Measurements from ENCODE around the gene FARP1.

FARP1 gene

GRCh38 chr13:98187965-98188261, 45.0 kb downstream of the FARP1 start:
- CTCF ChIA-PET: no interaction called here
- POLR2A ChIA-PET (ENCODE audit: low non-redundant PET): no interaction called here
- TF ChIP-seq CTCF (conservative IDR thresholded peaks at IDR 0.05; ENCODE audit: low read depth): no peak
- no peak for DNase-seq (ENCODE audit: low spot score)
- no peak overlapping the region for H3K27ac ChIP-seq

DNA sequence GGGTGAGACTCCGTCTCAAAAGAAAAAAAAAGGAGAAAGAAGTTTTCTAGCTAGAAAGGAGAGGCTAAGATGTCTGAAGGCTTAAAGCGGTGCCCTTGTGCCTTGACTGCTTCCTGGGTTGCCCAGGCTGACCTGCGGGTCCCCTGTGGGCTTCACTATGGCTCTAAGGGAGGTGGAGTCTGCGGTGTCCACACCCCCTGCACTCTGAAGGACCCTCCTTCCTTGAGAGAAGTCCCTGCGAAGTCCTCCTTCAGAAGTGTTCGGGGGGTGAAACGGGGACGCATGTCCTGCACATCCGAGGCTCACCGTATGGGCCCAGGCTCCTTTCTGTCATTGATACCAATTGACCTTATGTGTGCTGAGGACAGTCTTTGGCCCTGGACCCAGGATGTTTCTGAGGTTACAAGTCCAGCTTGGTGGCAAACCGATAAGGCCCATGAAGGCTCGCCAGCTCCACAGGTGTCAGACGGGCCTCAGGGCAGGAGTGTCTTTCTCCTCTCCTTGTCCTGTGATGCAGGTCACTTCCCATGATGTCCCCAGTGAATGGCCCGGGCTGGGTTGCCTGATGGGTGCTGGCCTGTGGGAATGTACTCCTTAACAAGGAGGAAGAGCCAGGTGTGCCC, 45.8 kb downstream of the FARP1 start:
- POLR2A ChIA-PET (ENCODE audit: low non-redundant PET): no interaction called here
- no peak for TF ChIP-seq CTCF (conservative IDR thresholded peaks at IDR 0.05; ENCODE audit: low read depth)
- DNase-seq (ENCODE audit: low spot score): no peak
- no peak overlapping the region for H3K27ac ChIP-seq
- CTCF ChIA-PET: no interaction called here

- CTCF ChIA-PET: no interaction called here
- no peak for DNase-seq (ENCODE audit: low spot score)
These were observed 47.1 kb downstream of the FARP1 start for GRCh38 chr13:98189841-98190505.

GRCh38 chr13:98190889-98191444, 48.1 kb downstream of the FARP1 start:
- ChIA-PET POLR2A (ENCODE audit: low non-redundant PET) (no interaction called here), CTCF (no interaction called here)
- DNase-seq (ENCODE audit: low spot score): no peak
- no peak for TF ChIP-seq CTCF (conservative IDR thresholded peaks at IDR 0.05; ENCODE audit: low read depth)
- H3K27ac ChIP-seq: no peak overlapping the region

More at GRCh38 chr13:98189841-98190505, 47.1 kb downstream of the FARP1 start:
- H3K27ac ChIP-seq: no peak overlapping the region
- POLR2A ChIA-PET (ENCODE audit: low non-redundant PET): interaction anchor here (0.6 kb wide), 1 partner anchor 22 kb away, joined by 3 read pairs; no protein-coding TSS in a partner anchor
- no peak for TF ChIP-seq CTCF (conservative IDR thresholded peaks at IDR 0.05; ENCODE audit: low read depth)

DNA sequence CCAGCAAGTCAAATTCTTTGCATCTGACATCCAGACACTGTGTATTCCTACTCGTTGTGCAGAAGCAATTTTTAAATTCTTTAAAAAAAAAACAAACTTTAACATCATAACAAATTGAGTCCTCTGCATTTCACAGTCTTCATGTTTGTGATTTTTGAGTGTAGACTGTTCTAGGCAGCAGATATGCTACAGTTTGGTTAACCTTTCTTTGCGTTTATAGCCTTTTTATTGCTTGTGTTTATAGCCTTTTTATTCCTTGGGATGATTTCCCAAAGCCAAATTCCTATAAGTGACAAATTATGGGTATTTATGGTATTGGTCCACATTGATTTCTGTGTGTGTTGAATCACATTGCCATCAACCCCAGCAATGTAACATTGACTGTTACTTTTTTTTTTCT, 49.1 kb downstream of the FARP1 start:
- H3K27ac ChIP-seq: no peak overlapping the region
- ChIA-PET POLR2A (ENCODE audit: low non-redundant PET) (no interaction called here), CTCF (no interaction called here)
- DNase-seq (ENCODE audit: low spot score): no peak
- TF ChIP-seq CTCF (conservative IDR thresholded peaks at IDR 0.05; ENCODE audit: low read depth): no peak

DNA sequence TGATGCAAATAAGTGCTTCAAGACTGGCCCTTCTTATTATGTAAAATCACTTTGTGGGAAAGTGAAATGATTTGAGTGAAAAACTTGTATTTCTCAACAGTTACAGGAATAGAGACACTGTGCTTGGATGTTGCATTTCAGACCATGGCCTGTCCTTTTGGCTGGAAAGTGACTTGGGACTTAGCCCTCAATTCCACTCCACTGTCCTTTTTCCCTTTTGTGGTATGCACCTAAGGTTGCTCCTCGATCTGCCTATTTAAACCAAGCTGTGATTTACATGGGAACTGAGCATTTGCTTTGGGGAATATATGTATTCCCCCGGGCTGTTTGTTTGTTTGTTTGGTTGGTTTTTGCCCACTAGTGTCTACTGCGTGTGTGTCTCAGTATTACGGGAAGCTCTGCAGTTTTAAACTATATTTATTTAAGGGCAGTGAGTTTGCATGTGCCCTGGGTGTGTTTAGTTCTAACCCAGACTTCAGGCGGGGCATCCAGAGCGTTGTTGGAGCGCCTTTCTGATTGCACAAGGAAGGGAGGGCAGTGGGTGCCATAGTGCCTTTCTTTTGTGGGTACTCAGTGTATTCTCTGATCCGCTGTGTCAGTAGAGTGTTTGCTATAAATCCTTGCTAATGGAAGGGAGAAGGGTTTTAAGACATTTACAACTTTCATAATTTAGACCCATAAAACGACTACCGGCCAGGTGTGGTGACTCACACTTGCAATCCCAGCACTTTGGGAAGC, 52.3 kb downstream of the FARP1 start:
- CTCF ChIA-PET: interaction anchor here (0.7 kb wide), 1 partner anchor 1438 kb away, joined by 3 read pairs; no protein-coding TSS in a partner anchor

More for the DNA sequence above, 52.3 kb downstream of the FARP1 start:
- no peak for TF ChIP-seq CTCF (conservative IDR thresholded peaks at IDR 0.05; ENCODE audit: low read depth)
- POLR2A ChIA-PET (ENCODE audit: low non-redundant PET): no interaction called here
- H3K27ac ChIP-seq: no peak overlapping the region
- DNase-seq (ENCODE audit: low spot score): no peak
